ENCODE measurements around the gene OR6Q1.

DNA sequence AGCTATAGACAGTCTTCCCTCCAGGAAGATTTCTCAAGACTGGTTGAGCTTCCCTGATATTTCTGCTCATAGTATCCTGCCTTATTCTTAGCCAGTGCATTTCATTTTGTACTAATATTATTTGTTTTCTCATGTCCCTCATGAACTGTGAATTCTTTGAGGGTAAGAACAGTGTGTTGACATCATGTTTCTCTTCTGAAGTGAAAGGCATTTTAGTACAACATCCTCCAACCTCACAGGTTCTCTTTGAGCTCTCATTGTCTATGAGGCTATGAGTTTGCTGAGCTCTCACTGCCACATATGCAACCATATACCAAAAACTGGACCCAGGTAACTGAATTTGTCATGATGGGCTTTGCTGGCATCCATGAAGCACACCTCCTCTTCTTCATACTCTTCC lies at the start of gene OR6Q1:
- TF ChIP-seq CTCF (IDR thresholded peaks at IDR 0.05) (no peak), ZBTB33 (IDR thresholded peaks at IDR 0.05; ENCODE audit: borderline replicate concordance, low read depth) (no peak), TAF1 (IDR thresholded peaks at IDR 0.05; ENCODE audit: borderline replicate concordance, low read depth, low read length) (no peak), POLR2AphosphoS5 (IDR thresholded peaks at IDR 0.05; ENCODE audit: low read depth, low read length) (no peak), NFIC (IDR thresholded peaks at IDR 0.05; ENCODE audit: borderline replicate concordance) (no peak), MAX (IDR thresholded peaks at IDR 0.05; ENCODE audit: low read depth) (no peak), EP300 (IDR thresholded peaks at IDR 0.05; ENCODE audit: borderline replicate concordance in 1 of 2, low read depth in 1 of 2, low read length in 1 of 2) (no peak), SIN3A (IDR thresholded peaks at IDR 0.05; ENCODE audit: borderline replicate concordance, low read depth, low read length) (no peak), SMC3 (IDR thresholded peaks at IDR 0.05; ENCODE audit: low read depth, low read length) (no peak), TEAD4 (IDR thresholded peaks at IDR 0.05; ENCODE audit: borderline replicate concordance, insufficient read depth) (no peak), RAD21 (IDR thresholded peaks at IDR 0.05; ENCODE audit: low read length) (no peak), EZH2phosphoT487 (IDR thresholded peaks at IDR 0.05; ENCODE audit: borderline replicate concordance, low read depth) (no peak)
- TF ChIP-seq, protein P1, sequence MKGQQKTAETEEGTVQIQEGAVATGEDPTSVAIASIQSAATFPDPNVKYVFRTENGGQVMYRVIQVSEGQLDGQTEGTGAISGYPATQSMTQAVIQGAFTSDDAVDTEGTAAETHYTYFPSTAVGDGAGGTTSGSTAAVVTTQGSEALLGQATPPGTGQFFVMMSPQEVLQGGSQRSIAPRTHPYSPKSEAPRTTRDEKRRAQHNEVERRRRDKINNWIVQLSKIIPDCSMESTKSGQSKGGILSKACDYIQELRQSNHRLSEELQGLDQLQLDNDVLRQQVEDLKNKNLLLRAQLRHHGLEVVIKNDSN (IDR thresholded peaks at IDR 0.05; ENCODE audit: borderline replicate concordance, low read depth): no peak
- TF ChIP-seq, protein P2, sequence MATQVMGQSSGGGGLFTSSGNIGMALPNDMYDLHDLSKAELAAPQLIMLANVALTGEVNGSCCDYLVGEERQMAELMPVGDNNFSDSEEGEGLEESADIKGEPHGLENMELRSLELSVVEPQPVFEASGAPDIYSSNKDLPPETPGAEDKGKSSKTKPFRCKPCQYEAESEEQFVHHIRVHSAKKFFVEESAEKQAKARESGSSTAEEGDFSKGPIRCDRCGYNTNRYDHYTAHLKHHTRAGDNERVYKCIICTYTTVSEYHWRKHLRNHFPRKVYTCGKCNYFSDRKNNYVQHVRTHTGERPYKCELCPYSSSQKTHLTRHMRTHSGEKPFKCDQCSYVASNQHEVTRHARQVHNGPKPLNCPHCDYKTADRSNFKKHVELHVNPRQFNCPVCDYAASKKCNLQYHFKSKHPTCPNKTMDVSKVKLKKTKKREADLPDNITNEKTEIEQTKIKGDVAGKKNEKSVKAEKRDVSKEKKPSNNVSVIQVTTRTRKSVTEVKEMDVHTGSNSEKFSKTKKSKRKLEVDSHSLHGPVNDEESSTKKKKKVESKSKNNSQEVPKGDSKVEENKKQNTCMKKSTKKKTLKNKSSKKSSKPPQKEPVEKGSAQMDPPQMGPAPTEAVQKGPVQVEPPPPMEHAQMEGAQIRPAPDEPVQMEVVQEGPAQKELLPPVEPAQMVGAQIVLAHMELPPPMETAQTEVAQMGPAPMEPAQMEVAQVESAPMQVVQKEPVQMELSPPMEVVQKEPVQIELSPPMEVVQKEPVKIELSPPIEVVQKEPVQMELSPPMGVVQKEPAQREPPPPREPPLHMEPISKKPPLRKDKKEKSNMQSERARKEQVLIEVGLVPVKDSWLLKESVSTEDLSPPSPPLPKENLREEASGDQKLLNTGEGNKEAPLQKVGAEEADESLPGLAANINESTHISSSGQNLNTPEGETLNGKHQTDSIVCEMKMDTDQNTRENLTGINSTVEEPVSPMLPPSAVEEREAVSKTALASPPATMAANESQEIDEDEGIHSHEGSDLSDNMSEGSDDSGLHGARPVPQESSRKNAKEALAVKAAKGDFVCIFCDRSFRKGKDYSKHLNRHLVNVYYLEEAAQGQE (IDR thresholded peaks at IDR 0.05; ENCODE audit: low read depth, low read length): no peak
